IPS-18c (cell line): Measurements from ENCODE around the gene ATP5F1A.
"Not testable (repeated sequence)": the region's sequence is repeated elsewhere in the genome, so short reads cannot be mapped to it uniquely, and the experiment has no call there.

Source experiments
- H3K4me3 ChIP-seq: 2 replicates; pipeline ENCODE4 v1.7.0; 2013; ENCODE audit warnings: low read depth, mild to moderate bottlenecking, low read length, moderate library complexity; ENCODE audit not compliant: insufficient read depth
- H3K9me3 ChIP-seq: one replicate; pipeline ENCODE4 v1.6.1; 2013; ENCODE audit warnings: mild to moderate bottlenecking, low read length, moderate library complexity; ENCODE audit not compliant: control insufficient read depth, insufficient read depth

Gene ATP5F1A

GRCh38 chr18:46097801-46098615 lies at the start of gene ATP5F1A:
Gene ATP5F1A (minus strand): TSS chr18:46098296. CDS start chr18:46098231, 65 bp downstream.
- Histone ChIP-seq H3K9me3 (no peaks in the 10 kb centered on the region), H3K4me3 (peak within 1 kb of the TSS; percentile 97)

- H3K4me3 ChIP-seq = no peak overlapping the region
- no peaks in the 10 kb centered on the region for H3K9me3 ChIP-seq
These were observed 43.1 kb upstream of the ATP5F1A start for GRCh38 chr18:46141199-46141598.

GRCh38 chr18:46140173-46140572 lies 42.1 kb upstream of the ATP5F1A start:
- no peak overlapping the region for H3K4me3 ChIP-seq
- no peaks in the 10 kb centered on the region for H3K9me3 ChIP-seq

GRCh38 chr18:46134920-46135675 lies 37.0 kb upstream of the ATP5F1A start:
- Histone ChIP-seq H3K4me3 (no peak overlapping the region), H3K9me3 (no peaks in the 10 kb centered on the region)

GRCh38 chr18:46133534-46133933 lies 35.4 kb upstream of the ATP5F1A start:
- Histone ChIP-seq H3K4me3 (no peak overlapping the region), H3K9me3 (no peaks in the 10 kb centered on the region)

- not testable (repeated sequence) for H3K4me3 ChIP-seq, H3K9me3 ChIP-seq
These were observed 32.5 kb upstream of the ATP5F1A start for GRCh38 chr18:46130549-46130948.

- Histone ChIP-seq H3K9me3 (no peaks in the 10 kb centered on the region), H3K4me3 (no peak overlapping the region)
These were observed 32.0 kb upstream of the ATP5F1A start for GRCh38 chr18:46130061-46130460.

GRCh38 chr18:46126625-46127024 lies 28.5 kb upstream of the ATP5F1A start:
- not testable (repeated sequence) for H3K4me3 ChIP-seq, H3K9me3 ChIP-seq

- H3K4me3 ChIP-seq = no peak overlapping the region
- no peaks in the 10 kb centered on the region for H3K9me3 ChIP-seq
These were observed 15.7 kb upstream of the ATP5F1A start for GRCh38 chr18:46113751-46114150.

GRCh38 chr18:46110406-46110805 lies 12.3 kb upstream of the ATP5F1A start:
- no peaks in the 10 kb centered on the region for H3K9me3 ChIP-seq
- no peak overlapping the region for H3K4me3 ChIP-seq

GRCh38 chr18:46109386-46109785 lies 11.3 kb upstream of the ATP5F1A start:
- Histone ChIP-seq H3K9me3 (no peaks in the 10 kb centered on the region), H3K4me3 (no peak overlapping the region)

- peak within 1 kb of the TSS; percentile 99 for H3K4me3 ChIP-seq
These were observed 6.2 kb upstream of the ATP5F1A start, which contains the start of gene HAUS1 for GRCh38 chr18:46104128-46104911. Gene HAUS1 (plus strand): TSS chr18:46104385. CDS start chr18:46104412, 27 bp downstream.

GRCh38 chr18:46099463-46099862 lies 1.4 kb upstream of the ATP5F1A start:
- H3K4me3 ChIP-seq = no peak overlapping the region
- H3K9me3 ChIP-seq = no peaks in the 10 kb centered on the region

More at GRCh38 chr18:46104128-46104911, 6.2 kb upstream of the ATP5F1A start, which contains the start of gene HAUS1:
- no peaks in the 10 kb centered on the region for H3K9me3 ChIP-seq

GRCh38 chr18:46098616-46098933 lies 479 bp upstream of the ATP5F1A start:
- Histone ChIP-seq H3K9me3 (no peaks in the 10 kb centered on the region), H3K4me3 (peak overlapping the region; percentile 97)

- H3K9me3 ChIP-seq = no peaks in the 10 kb centered on the region
These were observed 680 bp downstream of the ATP5F1A start for GRCh38 chr18:46097431-46097800.

GRCh38 chr18:46096651-46097300 lies 1.3 kb downstream of the ATP5F1A start:
- no peaks in the 10 kb centered on the region for H3K9me3 ChIP-seq
- peak overlapping the region; percentile 97 for H3K4me3 ChIP-seq

More at GRCh38 chr18:46097431-46097800, 680 bp downstream of the ATP5F1A start:
- peak overlapping the region; percentile 97 for H3K4me3 ChIP-seq

GRCh38 chr18:46095532-46095931 lies 2.6 kb downstream of the ATP5F1A start:
- no peaks in the 10 kb centered on the region for H3K9me3 ChIP-seq
- H3K4me3 ChIP-seq = no peak overlapping the region
